Muscle of leg (tissue), 11 donors: ENCODE measurements around the gene FXYD6. TPM values are rescaled to one million over a fixed set of nuclear protein-coding genes. Genes with fewer than 3 reads are reported as not detected.
"Not testable (repeated sequence)": the region's sequence is repeated elsewhere in the genome, so short reads cannot be mapped to it uniquely, and the experiment has no call there.

ENCODE experiments used
- DNase-seq: peaks from one replicate; pipeline ENCODE4 v3.0.0; 2013
- H3K27ac ChIP-seq: one replicate; pipeline ENCODE4 v1.5.1; 2013; ENCODE audit warnings: mild to moderate bottlenecking, low read length, control low read depth
- H3K27me3 ChIP-seq: one replicate; pipeline ENCODE4 v1.6.1; 2013; ENCODE audit warnings: low read length; ENCODE audit not compliant: control insufficient read depth, insufficient read depth
- H3K36me3 ChIP-seq: one replicate; pipeline ENCODE4 v1.6.1; 2013; ENCODE audit warnings: low read length; ENCODE audit not compliant: control insufficient read depth, insufficient read depth
- H3K4me1 ChIP-seq: one replicate; pipeline ENCODE4 v1.6.1; 2013; ENCODE audit warnings: low read length; ENCODE audit not compliant: control insufficient read depth, insufficient read depth
- H3K4me3 ChIP-seq: one replicate; pipeline ENCODE4 v1.5.1; 2013; ENCODE audit warnings: low read length, control low read depth
- H3K9me3 ChIP-seq: replicated peaks from 2 replicates; pipeline ENCODE4 v1.6.1; 2013; ENCODE audit warnings: low read depth, low read length; ENCODE audit not compliant: control insufficient read depth
- WGBS: methylation state at CpG from one replicate; pipeline ENCODE4 v1.1.5; 2013; ENCODE audit warnings: missing lambda C conversion rate; ENCODE audit not compliant: insufficient coverage; 5-methylcytosine and 5-hydroxymethylcytosine counted together
- polyA plus RNA-seq, 8 donors: library from polyadenylated mRNA; unstranded; fragments of 120-200 nt; gene quantifications; one replicate each; pipeline versions ENCODE4 v1.2.1 to v1.2.3, GENCODE V29; 2013; ENCODE audit warnings: inconsistent platforms in 1 of 8, low replicate concordance in 1 of 8; ENCODE audit not compliant: insufficient read length in 8 of 8, insufficient read depth in 1 of 8
- total RNA-seq: library from RNA; stranded (reverse); fragments of 120-200 nt; gene quantifications from one replicate; pipeline ENCODE4 v1.2.4, GENCODE V29; 2013

FXYD6 gene
- total and polyA plus RNA-seq, 9 donors, result 103 to 209 (median 173) TPM

- Histone ChIP-seq H3K27ac (peak overlapping the region; percentile 6), H3K4me1 (peaks cover 84% of the 10 kb centered on the region), H3K4me3 (no peak overlapping the region), H3K27me3 (peaks cover 7% of the 10 kb centered on the region), H3K9me3 (no peaks in the 10 kb centered on the region), H3K36me3 (peaks cover 4% of the 10 kb centered on the region)
- DNase-seq, result peak; percentile 49
- WGBS, result 30% methylated on average over 11 of the region's 12 CpGs
These were observed 4.0 kb downstream of the FXYD6 start for GRCh38 chr11:117872420-117872961.

- Histone ChIP-seq H3K9me3 (no peaks in the 10 kb centered on the region), H3K27ac (no peak overlapping the region), H3K4me3 (no peak overlapping the region), H3K36me3 (peaks cover 7% of the 10 kb centered on the region), H3K4me1 (peaks cover 84% of the 10 kb centered on the region), H3K27me3 (peaks cover 7% of the 10 kb centered on the region)
- 90% methylated on average over 5 of the region's 5 CpGs for WGBS
- DNase-seq, result no peak
These were observed 4.7 kb downstream of the FXYD6 start for GRCh38 chr11:117871784-117872183.

- peaks cover 89% of the 10 kb centered on the region for H3K4me1 ChIP-seq
- peaks cover 7% of the 10 kb centered on the region for H3K27me3 ChIP-seq
- DNase-seq, result no peak
- peaks cover 7% of the 10 kb centered on the region for H3K36me3 ChIP-seq
- H3K4me3 ChIP-seq, result no peak overlapping the region
- 79% methylated on average over 13 of the region's 18 CpGs for WGBS
- H3K9me3 ChIP-seq, result no peaks in the 10 kb centered on the region
- H3K27ac ChIP-seq, result no peak overlapping the region
These were observed 5.3 kb downstream of the FXYD6 start for GRCh38 chr11:117871160-117871559.

GRCh38 chr11:117870103-117870952 is 6.1 kb downstream of the FXYD6 start:
- H3K27me3 ChIP-seq, result peaks cover 2% of the 10 kb centered on the region
- H3K4me3 ChIP-seq, result no peak overlapping the region
- no peaks in the 10 kb centered on the region for H3K9me3 ChIP-seq
- DNase-seq, result peak; percentile 70
- H3K36me3 ChIP-seq, result peaks cover 8% of the 10 kb centered on the region
- peak overlapping the region; percentile 74 for H3K27ac ChIP-seq
- WGBS, result 76% methylated on average over 2 of the region's 9 CpGs
- peaks cover 84% of the 10 kb centered on the region for H3K4me1 ChIP-seq

GRCh38 chr11:117869604-117870003 is 6.9 kb downstream of the FXYD6 start:
- H3K9me3 ChIP-seq, result no peaks in the 10 kb centered on the region
- H3K27ac ChIP-seq, result peak overlapping the region; percentile 74
- no peak overlapping the region for H3K4me3 ChIP-seq
- DNase-seq, result peak; percentile 88
- peaks cover 9% of the 10 kb centered on the region for H3K36me3 ChIP-seq
- WGBS, result 20% methylated on average over 2 of the region's 4 CpGs
- peaks cover 77% of the 10 kb centered on the region for H3K4me1 ChIP-seq
- no peaks in the 10 kb centered on the region for H3K27me3 ChIP-seq

- no peaks in the 10 kb centered on the region for H3K27me3 ChIP-seq
- WGBS, result 74% methylated on average over 5 of the region's 17 CpGs
- no peaks in the 10 kb centered on the region for H3K9me3 ChIP-seq
- H3K4me1 ChIP-seq, result peaks cover 73% of the 10 kb centered on the region
- peaks cover 9% of the 10 kb centered on the region for H3K36me3 ChIP-seq
- no peak for DNase-seq
- peak overlapping the region; percentile 74 for H3K27ac ChIP-seq
- H3K4me3 ChIP-seq, result no peak overlapping the region
These were observed 7.5 kb downstream of the FXYD6 start for GRCh38 chr11:117868815-117869561.

GRCh38 chr11:117868088-117868487 is 8.4 kb downstream of the FXYD6 start:
- Histone ChIP-seq H3K36me3 (peaks cover 9% of the 10 kb centered on the region), H3K4me1 (peaks cover 64% of the 10 kb centered on the region), H3K27ac (no peak overlapping the region), H3K4me3 (no peak overlapping the region), H3K9me3 (no peaks in the 10 kb centered on the region), H3K27me3 (no peaks in the 10 kb centered on the region)
- 66% methylated on average over 4 of the region's 11 CpGs for WGBS
- no peak for DNase-seq

- H3K4me1 ChIP-seq, result peaks cover 64% of the 10 kb centered on the region
- H3K4me3 ChIP-seq, result no peak overlapping the region
- H3K27me3 ChIP-seq, result no peaks in the 10 kb centered on the region
- peak; percentile 71 for DNase-seq
- H3K27ac ChIP-seq, result no peak overlapping the region
- H3K9me3 ChIP-seq, result no peaks in the 10 kb centered on the region
- H3K36me3 ChIP-seq, result peaks cover 12% of the 10 kb centered on the region
- WGBS, result 73% methylated on average over 2 of the region's 5 CpGs
These were observed 9.9 kb downstream of the FXYD6 start for GRCh38 chr11:117866526-117866925.

- peaks cover 12% of the 10 kb centered on the region for H3K36me3 ChIP-seq
- peaks cover 67% of the 10 kb centered on the region for H3K4me1 ChIP-seq
- not testable (repeated sequence) for DNase-seq, H3K9me3 ChIP-seq, H3K27ac ChIP-seq, H3K4me3 ChIP-seq, H3K27me3 ChIP-seq
- WGBS, result 100% methylated on average over 6 of the region's 13 CpGs
These were observed 10.9 kb downstream of the FXYD6 start for GRCh38 chr11:117865546-117865945.

- no CpG with 5 or more reads among the region's 1 CpG for WGBS
- peak; percentile 55 for DNase-seq
- peaks cover 17% of the 10 kb centered on the region for H3K36me3 ChIP-seq
- peak overlapping the region; percentile 85 for H3K27ac ChIP-seq
- H3K27me3 ChIP-seq, result no peaks in the 10 kb centered on the region
- H3K9me3 ChIP-seq, result no peaks in the 10 kb centered on the region
- H3K4me1 ChIP-seq, result peaks cover 65% of the 10 kb centered on the region
- no peak overlapping the region for H3K4me3 ChIP-seq
These were observed 13.1 kb downstream of the FXYD6 start for GRCh38 chr11:117863383-117863782.
